Endothelial cell (in vitro differentiated cells): ENCODE measurements around the gene COX19. TPM values are rescaled to one million over a fixed set of nuclear protein-coding genes. Genes with fewer than 3 reads are reported as not detected.

Source experiments
- DNase-seq: peaks from one replicate; pipeline ENCODE4 v3.0.0; 2021; ENCODE audit warnings: low spot score
- H3K27ac Mint-ChIP-seq: one replicate; pipeline ENCODE4 v1.8.0; 2021; ENCODE audit warnings: mixed read lengths, inconsistent platforms; ENCODE audit not compliant: unreplicated experiment
- H3K27me3 Mint-ChIP-seq: one replicate; pipeline ENCODE4 v1.8.0; 2021; ENCODE audit warnings: mild to moderate bottlenecking, moderate library complexity, mixed read lengths, inconsistent platforms; ENCODE audit not compliant: unreplicated experiment
- H3K36me3 Mint-ChIP-seq: one replicate; pipeline ENCODE4 v1.8.0; 2021; ENCODE audit warnings: mild to moderate bottlenecking, low read depth, mixed read lengths, inconsistent platforms; ENCODE audit not compliant: unreplicated experiment
- H3K4me1 Mint-ChIP-seq: one replicate; pipeline ENCODE4 v1.8.0; 2021; ENCODE audit warnings: mild to moderate bottlenecking, mixed read lengths, inconsistent platforms; ENCODE audit not compliant: unreplicated experiment
- H3K4me3 Mint-ChIP-seq: one replicate; pipeline ENCODE4 v1.8.0; 2021; ENCODE audit warnings: mild to moderate bottlenecking, mixed read lengths, inconsistent platforms; ENCODE audit not compliant: unreplicated experiment
- H3K9me3 Mint-ChIP-seq: one replicate; pipeline ENCODE4 v1.8.0; 2021; ENCODE audit warnings: mixed read lengths, inconsistent platforms; ENCODE audit not compliant: unreplicated experiment
- CTCF ChIP-seq: fragments of 200-600 bp; sonication (generic); IDR thresholded peaks from one replicate; pipeline ENCODE4 v1.5.0; 2021; ENCODE audit warnings: antibody characterized with exemption; ENCODE audit not compliant: unreplicated experiment
- total RNA-seq: library from RNA; stranded (reverse); fragmentation: NEBNext Ultra II Directional; extraction: Animal tissue kit (Norgen Biotek cat#: 25700); gene quantifications from one replicate; pipeline ENCODE4 v1.2.1, GENCODE V29; 2021; ENCODE audit not compliant: unreplicated experiment

Gene COX19
- total RNA-seq, 1 donor from 2014 or later = 10.2 TPM

GRCh38 chr7:972110-972509, 3.2 kb downstream of the COX19 start:
- TF ChIP-seq CTCF = no peak
- Mint-ChIP-seq H3K27me3 (peaks cover 7% of the 10 kb centered on the region), H3K36me3 (peaks cover 15% of the 10 kb centered on the region), H3K9me3 (no peaks in the 10 kb centered on the region), H3K27ac (no peak overlapping the region), H3K4me3 (no peak overlapping the region), H3K4me1 (peaks cover 8% of the 10 kb centered on the region)
- no peak for DNase-seq

GRCh38 chr7:970744-971143, 4.6 kb downstream of the COX19 start:
- no peak for TF ChIP-seq CTCF
- DNase-seq = no peak
- H3K27ac Mint-ChIP-seq = no peak overlapping the region
- H3K27me3 Mint-ChIP-seq = peaks cover 9% of the 10 kb centered on the region
- peaks cover 8% of the 10 kb centered on the region for H3K4me1 Mint-ChIP-seq
- no peak overlapping the region for H3K4me3 Mint-ChIP-seq
- peaks cover 15% of the 10 kb centered on the region for H3K36me3 Mint-ChIP-seq
- no peaks in the 10 kb centered on the region for H3K9me3 Mint-ChIP-seq

GRCh38 chr7:969403-969802, 5.9 kb downstream of the COX19 start:
- Mint-ChIP-seq H3K9me3 (no peaks in the 10 kb centered on the region), H3K4me3 (no peak overlapping the region), H3K36me3 (peaks cover 15% of the 10 kb centered on the region), H3K4me1 (peaks cover 6% of the 10 kb centered on the region), H3K27ac (no peak overlapping the region), H3K27me3 (peaks cover 9% of the 10 kb centered on the region)
- no peak for TF ChIP-seq CTCF
- DNase-seq = no peak

GRCh38 chr7:968205-969105, 6.9 kb downstream of the COX19 start:
- H3K36me3 Mint-ChIP-seq = peaks cover 15% of the 10 kb centered on the region
- H3K27me3 Mint-ChIP-seq = peaks cover 6% of the 10 kb centered on the region
- no peak overlapping the region for H3K27ac Mint-ChIP-seq
- H3K4me3 Mint-ChIP-seq = no peak overlapping the region
- peaks cover 3% of the 10 kb centered on the region for H3K4me1 Mint-ChIP-seq
- no peak for DNase-seq
- no peak for TF ChIP-seq CTCF
- no peaks in the 10 kb centered on the region for H3K9me3 Mint-ChIP-seq

GRCh38 chr7:967361-968082, 7.8 kb downstream of the COX19 start:
- Mint-ChIP-seq H3K4me1 (peaks cover 3% of the 10 kb centered on the region), H3K36me3 (peaks cover 15% of the 10 kb centered on the region), H3K27me3 (peaks cover 6% of the 10 kb centered on the region), H3K4me3 (peak overlapping the region; percentile 71), H3K9me3 (no peaks in the 10 kb centered on the region), H3K27ac (no peak overlapping the region)
- no peak for DNase-seq
- no peak for TF ChIP-seq CTCF
